Peyer's patch (tissue), 4 donors: ENCODE data around the gene C4orf54.

Source experiments
- CTCF ChIP-seq, 6 experiments: fragments of 450-650 bp in 4 of 6; fragments of 200-600 bp in 2 of 6; sonication (generic) in 1 of 6; IDR thresholded peaks; one replicate each; pipeline ENCODE4 v1.5.1; 2017 to 2019; ENCODE audit warnings: antibody characterized with exemption in 6 of 6, mild to moderate bottlenecking in 3 of 6, moderate library complexity in 1 of 6
- POLR2A ChIP-seq, 2 donors: fragments of 450-650 bp; IDR thresholded peaks; one replicate each; pipeline ENCODE4 v1.5.1; 2017; ENCODE audit warnings: antibody characterized with exemption in 2 of 2, mild to moderate bottlenecking in 2 of 2, moderate library complexity in 2 of 2

- TF ChIP-seq CTCF (IDR thresholded peaks at IDR 0.05) = no peak
- TF ChIP-seq POLR2A (IDR thresholded peaks at IDR 0.05) = no peak
Observed at GRCh38 chr4:99651811-99652485, 5.7 kb downstream of the C4orf54 start.
